GM18505 (cell line): ENCODE data around the gene DACT1.

Source experiments
- ATAC-seq: cut with Tn5 transposase; IDR thresholded peaks from one replicate; pipeline ENCODE4 v1.9.1; 2021; ENCODE audit not compliant: unreplicated experiment
- POLR2A ChIP-seq: IDR thresholded peaks from 4 replicates; pipeline ENCODE4 v1.6.1; 2011; ENCODE audit warnings: borderline replicate concordance; ENCODE audit not compliant: insufficient read depth, insufficient read length; ENCODE audit errors: extremely low read depth

The DACT1 gene

DNA sequence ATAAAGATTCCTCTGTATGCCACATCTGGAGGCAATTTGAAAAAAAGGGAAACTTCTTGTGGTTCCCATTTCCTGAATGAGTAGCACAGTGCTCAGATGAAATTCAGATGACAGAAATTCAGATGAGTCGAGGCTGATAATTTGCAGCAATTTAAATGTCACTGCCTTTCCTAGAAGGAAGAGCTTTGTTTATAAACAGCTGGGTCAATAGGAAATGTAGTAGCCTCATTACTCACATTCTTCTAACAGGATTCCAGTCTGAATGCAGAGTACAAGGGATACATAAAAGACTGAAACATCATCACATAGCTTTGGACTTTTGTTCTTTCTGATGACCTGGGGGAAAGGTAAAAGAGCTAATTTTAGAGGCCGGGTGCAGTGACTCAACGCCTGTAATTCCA is 11.3 kb upstream of the DACT1 start:
- TF ChIP-seq POLR2A: no peak
- ATAC-seq: no peak

DNA sequence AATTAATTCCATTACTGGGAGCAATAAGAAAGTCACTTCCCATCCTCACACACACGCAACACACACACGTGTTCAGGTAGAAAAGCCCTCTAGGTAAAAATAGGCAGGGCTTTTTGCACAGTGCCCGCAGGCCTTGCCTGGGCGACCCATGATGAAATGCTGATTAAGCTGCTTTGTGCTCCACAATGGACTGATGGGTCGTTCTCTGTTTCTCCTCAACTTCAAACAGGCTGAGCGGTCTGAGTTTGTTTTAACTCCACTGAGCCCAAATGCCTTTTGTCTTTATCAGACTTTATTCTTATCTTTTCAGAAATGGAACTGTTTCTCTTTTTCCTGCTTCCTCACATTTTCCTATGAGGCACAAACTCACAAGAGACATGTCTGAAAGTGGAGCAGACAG is 9.4 kb upstream of the DACT1 start:
- TF ChIP-seq POLR2A: no peak
- no peak for ATAC-seq

DNA sequence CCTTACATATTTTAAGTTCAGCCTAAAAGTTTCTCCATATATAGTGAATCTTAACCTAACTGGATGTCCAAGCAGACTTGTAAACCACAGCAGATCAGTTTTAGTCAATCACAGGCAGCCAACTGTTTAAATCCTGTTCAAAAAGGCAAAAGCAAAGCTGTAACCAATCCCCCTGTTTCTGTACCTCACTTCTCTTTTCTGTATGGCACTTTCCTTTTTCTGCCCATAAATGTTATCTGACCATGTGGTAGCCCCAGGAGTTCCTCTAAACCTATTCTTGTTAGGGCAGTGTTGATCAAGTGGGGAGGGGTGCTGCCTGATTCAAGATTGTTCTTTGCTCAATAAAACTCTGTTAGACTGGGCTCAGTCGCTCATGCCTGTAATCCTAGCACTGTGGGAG is 8.5 kb upstream of the DACT1 start:
- no peak for TF ChIP-seq POLR2A
- ATAC-seq: no peak

DNA sequence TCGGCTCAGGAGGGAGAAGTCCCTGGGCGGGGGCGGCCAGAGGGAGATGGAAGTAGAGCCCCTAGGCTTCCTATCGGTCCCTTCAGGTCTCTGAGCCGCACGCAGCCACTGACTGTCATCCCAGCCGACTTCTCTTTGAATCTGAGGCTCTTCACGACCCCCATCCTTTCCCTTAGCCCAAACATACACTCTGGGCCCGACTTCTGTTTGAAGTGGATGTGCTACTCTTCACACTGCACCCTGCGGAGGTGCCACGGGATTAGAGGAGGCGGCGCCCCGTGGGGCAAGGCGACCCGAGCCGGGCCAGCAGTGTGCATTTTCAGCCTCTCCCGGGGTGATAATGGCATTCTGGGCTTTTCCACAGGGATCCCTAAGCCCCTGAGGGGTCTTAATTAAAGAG is 6.0 kb upstream of the DACT1 start:
- ATAC-seq: no peak
- TF ChIP-seq POLR2A: no peak

DNA sequence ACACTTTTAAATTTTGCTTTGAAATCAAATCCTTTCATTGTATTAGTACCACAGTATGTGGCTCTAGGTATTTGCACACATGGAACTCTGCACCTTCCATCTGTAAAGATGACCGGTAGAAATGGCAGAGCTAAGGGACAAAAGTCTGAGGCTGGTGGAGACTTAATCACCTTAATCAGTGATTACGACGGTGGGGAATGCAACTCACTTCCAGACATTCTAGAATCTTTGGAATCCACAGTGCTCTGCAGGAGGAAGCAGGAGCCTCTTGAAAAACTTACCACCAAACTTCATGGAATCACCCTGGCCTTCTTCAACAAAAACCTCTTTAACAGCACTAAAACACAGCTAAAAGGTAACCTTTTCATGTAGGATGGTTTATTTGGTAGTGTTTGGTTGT is 3.9 kb upstream of the DACT1 start:
- TF ChIP-seq POLR2A: no peak
- ATAC-seq: no peak

DNA sequence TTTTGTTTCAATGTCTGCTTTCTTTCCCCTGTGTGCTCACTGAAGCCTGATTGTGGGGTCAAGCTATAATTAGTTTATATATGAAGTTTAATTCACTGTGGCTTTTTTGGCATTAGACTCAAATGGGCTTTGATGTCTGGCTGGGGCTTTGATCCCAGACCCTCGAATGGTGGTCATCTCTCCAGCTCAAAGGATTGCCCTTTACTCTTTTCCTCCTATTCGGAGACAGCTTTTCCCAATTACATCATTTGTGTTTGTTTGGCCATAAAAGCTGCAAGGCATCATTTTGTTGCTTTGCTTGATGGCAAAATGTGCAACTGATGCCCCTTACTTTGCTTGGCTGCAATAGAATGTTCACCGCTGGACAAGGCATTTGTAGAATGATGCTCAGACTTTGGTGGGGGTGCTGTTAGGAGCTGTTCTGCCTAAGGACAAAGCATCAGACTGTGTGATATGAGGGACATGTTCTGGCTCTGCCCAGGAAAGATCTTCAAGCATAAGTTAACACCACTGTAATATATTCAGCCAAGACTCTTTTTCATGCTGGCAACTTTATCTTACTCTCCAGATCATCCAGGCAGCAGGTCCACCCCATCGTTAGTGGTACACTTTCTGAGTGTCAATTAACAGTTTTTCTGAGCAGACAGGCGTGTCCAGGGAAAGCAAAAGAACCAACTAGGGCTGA is 3.2 kb upstream of the DACT1 start:
- ATAC-seq: no peak
- no peak for TF ChIP-seq POLR2A

DNA sequence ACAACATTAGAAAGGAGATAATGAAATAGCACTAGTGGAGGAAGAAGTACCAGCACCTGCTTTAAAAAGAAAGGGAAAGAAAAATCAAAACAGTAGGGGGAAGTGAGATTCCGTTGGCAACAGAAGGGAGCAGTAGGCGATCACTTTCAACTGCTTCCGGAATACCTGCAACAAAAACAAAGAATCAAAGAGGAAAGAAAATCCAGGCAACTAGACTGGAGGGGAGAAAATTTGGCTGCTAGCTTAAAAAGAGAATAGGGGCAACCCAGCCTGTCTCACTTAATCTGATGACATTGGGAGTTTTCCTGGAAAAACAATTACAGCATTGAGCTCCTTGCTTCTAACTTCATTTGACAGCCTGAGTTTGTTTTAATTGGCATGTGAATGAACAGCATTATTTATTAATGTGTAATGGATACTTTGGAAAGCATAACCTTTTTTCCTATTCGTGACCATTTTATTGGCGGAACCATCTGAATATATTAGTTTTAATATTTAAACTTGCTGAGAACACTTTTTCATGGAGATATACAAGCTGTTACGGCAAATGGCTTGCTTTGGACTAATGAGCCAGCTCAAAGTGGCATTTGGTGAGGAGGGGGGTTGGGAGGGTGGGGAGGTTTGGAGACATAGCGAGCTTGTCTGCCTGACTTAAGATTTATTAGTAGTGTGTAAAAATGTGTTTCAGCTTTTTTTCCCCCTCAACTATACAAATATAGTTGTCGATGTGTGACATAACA is 2.5 kb upstream of the DACT1 start:
- peak; percentile 29 for ATAC-seq
- no peak for TF ChIP-seq POLR2A

DNA sequence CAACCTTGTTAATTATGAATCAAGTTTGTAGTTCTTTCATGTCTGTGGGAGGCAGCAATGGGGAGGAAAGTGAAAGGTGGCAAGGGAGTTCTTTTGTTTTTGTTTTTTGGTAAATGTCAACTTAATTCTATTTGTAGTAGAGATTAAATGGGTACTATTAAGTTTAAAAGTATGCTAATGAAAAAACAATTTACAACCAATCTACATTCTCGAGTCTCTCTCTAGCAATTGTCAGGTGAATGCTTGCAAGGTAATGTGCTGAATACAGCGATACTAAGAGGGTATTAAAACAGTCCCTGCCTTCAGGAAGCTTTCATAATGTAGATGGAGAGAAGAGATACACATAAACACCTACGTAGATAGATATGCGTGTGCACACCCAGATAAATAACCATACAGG is 1.6 kb upstream of the DACT1 start:
- no peak for ATAC-seq
- no peak for TF ChIP-seq POLR2A

DNA sequence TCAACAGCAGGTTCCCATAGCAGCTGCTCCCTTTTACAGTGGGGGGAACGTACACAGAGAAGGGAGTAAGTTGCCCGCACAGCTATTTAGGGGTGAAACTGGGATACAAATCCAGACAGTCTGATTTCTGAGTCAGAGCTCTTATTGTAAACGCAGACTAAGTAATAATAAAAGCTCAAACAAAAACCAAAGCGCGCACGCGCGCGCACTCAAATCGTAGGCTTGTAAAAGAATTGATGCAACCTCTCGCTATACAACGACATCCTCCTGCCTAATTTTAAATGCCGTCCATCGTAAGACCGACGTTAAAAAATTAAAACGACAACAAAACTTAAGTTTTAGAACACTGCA is 747 bp upstream of the DACT1 start:
- TF ChIP-seq POLR2A: no peak
- ATAC-seq: no peak

DNA sequence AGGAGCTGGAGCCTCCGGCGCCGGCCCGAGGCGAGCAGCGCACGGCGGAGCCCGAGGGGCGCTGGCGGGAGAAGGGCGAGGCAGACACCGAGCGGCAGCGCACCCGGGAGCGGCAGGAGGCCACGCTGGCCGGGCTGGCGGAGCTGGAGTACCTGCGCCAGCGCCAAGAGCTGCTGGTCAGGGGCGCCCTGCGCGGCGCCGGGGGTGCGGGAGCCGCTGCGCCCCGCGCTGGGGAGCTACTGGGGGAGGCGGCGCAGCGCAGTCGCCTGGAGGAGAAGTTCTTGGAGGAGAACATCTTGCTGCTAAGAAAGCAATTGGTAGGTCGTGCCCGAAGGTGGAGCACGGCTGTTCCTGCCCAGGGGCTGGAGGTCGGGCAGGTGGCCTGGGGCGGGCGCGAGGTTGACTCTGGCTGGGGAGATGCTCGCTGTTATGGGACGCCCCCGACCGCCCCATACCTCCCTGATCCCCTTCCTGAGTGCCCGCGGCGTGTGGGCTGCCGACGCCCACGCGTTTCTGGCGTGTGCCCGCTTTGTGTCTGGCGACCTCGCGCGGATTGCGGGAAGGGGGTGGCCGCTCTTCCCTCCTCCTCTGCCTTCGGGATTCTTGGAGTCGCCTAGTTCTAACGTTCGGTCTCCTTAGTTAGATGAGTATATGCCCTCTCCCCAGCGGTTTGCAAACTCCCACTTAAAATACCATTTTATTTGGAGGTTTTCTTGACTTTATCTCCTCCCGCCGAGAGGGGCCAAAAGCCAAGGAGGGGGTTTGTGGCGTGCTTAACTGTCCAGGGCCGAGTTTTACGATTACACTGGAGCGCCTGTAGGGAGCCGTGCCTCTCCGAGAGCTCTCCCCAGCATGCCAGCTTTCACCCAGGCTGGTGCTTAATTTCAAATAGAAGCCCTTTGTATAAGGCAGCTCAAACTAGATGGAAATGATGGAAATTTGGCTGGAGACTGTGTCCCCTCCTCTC is 752 bp downstream of the DACT1 start:
- ATAC-seq: peak; percentile 30
- TF ChIP-seq POLR2A: no peak

DNA sequence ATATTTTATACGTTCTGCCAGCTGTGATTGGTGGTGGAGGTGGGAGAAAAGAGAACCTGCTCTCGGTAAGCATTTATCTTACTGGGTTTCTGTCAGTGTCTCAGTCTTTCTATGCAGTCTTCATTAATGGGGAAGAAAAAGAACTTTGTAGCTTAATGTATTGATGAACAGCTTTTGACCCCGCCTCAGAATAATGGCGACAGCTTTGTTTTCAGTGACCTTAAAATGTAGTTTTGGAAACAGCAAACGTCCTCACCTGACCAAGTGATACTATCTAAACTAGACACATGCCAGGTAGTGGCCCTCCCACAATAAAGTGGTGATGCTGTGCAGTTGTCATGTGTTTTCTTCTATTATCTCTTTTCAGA is 1.4 kb downstream of the DACT1 start:
- TF ChIP-seq POLR2A: no peak
- ATAC-seq: no peak

DNA sequence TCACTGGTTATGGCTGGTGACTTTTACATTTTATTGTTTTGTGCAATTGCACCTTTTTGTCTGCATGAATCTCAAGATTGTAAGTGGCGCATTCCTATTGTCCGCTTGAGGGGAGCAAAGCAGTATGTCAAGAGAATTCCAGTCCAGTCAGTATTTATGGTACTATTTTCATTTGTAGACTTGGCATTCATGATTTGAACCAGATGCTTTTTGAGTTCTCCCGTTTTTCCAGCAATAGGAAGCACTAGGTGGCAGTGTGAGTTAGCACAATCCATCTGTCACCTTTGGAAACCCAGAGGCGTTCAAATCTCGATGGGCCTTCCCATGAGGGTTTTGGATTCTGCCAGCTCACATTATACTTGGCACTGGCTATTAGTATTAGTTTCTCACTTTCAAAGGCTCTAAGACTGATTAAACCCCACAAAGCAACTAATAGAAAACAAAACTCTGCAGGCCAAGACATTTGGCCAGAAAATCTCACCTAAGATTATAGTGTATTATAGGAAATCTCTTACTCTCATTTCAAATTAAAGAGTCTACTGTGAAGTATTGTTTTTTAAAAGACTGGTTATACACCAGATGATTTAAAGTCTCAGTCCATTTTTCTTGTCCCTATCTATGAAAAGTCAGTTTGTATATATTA is 2.2 kb downstream of the DACT1 start:
- TF ChIP-seq POLR2A: no peak
- no peak for ATAC-seq

DNA sequence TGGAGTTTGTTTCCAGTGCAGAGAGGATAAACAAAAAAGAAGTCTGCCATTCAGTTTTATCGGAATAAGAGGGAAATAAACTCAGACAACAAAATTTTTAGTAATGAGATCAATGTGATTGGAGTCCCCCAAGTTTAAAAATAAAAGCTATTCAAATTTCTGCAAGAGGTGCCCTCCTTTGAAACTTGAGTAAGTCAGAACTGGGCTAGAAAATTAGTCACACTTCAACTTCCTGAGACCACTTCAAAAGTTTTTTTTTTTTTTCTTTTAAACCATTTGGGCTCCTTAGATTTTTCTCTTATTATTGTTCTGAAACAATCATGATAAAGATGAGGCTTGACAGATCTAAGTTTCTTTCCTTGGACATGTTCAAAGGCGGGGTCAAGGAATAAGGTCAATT is 3.2 kb downstream of the DACT1 start:
- no peak for TF ChIP-seq POLR2A

More for the DNA sequence above, 3.2 kb downstream of the DACT1 start:
- no peak for ATAC-seq
